ENCODE data around the gene EDARADD.
"Not testable (repeated sequence)": the region's sequence is repeated elsewhere in the genome, so short reads cannot be mapped to it uniquely, and the experiment has no call there.

The EDARADD gene

DNA sequence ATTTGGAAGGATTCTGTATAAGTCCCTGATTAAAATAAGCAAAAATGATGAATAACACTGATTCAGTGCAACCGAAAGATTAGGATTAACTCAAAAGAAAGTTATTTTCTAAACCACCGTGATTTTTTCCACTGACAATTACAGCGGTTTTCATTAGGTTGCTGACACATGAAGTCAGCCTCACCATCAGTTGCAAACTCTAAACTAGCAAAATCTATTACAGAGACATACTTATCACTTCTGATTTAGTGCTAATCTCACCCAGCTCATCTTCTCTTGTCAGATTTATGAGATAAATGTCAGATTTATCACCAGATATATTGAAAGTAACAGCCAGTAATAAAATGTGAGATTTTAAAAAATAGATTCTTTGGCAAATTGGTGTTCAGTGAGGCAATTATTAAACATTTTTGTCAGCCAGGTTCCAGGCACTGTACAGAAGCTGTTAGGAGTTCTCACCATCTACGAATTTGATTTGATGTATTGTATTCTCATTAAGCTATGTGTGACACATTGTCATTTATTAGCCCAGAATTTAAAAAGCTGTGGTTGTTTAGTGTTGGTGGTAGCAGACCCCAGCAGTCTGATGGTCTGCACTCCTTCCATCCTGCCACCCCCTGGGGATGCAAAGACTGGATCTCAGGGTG lies 92.4 kb downstream of the EDARADD start:
- DNase-seq (ENCODE audit: extremely low spot score) = no peak
- ChIA-PET CTCF (interaction anchor here (0.9 to 7.4 kb wide), 5 partner anchors 60 to 384 kb away, joined by 3 to 34 read pairs (median 3); no protein-coding TSS in a partner anchor), POLR2A (no interaction called here)
- TF ChIP-seq, protein P1, sequence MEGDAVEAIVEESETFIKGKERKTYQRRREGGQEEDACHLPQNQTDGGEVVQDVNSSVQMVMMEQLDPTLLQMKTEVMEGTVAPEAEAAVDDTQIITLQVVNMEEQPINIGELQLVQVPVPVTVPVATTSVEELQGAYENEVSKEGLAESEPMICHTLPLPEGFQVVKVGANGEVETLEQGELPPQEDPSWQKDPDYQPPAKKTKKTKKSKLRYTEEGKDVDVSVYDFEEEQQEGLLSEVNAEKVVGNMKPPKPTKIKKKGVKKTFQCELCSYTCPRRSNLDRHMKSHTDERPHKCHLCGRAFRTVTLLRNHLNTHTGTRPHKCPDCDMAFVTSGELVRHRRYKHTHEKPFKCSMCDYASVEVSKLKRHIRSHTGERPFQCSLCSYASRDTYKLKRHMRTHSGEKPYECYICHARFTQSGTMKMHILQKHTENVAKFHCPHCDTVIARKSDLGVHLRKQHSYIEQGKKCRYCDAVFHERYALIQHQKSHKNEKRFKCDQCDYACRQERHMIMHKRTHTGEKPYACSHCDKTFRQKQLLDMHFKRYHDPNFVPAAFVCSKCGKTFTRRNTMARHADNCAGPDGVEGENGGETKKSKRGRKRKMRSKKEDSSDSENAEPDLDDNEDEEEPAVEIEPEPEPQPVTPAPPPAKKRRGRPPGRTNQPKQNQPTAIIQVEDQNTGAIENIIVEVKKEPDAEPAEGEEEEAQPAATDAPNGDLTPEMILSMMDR (IDR thresholded peaks at IDR 0.05; ENCODE audit: control extremely low read depth, extremely low read depth, low read depth, missing control alignments) = no peak

DNA sequence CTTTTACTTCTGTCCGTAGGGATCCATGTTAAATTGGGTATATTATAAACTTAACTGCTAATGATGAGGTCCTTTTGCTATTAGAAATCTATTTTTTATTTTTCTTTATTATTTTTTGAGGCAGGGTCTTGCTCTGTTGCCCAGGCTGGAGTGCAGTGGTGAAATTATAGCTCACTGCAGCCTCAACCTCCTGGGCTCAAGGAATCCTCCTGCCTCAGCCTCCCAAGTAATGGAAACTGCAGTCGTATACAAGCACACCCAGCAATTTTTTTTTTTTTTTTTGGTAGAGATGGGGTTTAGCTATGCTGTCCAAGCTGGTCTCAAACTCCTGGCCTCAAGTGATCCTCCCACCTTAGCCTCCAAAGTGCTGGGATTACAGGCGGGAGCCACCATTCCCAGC lies 95.1 kb downstream of the EDARADD start:
- CTCF ChIA-PET = interaction anchor here (1.0 to 7.4 kb wide), 6 partner anchors 17 to 387 kb away, joined by 3 to 34 read pairs (median 6); no protein-coding TSS in a partner anchor
- DNase-seq (ENCODE audit: extremely low spot score); POLR2A ChIA-PET: not testable (repeated sequence)

DNA sequence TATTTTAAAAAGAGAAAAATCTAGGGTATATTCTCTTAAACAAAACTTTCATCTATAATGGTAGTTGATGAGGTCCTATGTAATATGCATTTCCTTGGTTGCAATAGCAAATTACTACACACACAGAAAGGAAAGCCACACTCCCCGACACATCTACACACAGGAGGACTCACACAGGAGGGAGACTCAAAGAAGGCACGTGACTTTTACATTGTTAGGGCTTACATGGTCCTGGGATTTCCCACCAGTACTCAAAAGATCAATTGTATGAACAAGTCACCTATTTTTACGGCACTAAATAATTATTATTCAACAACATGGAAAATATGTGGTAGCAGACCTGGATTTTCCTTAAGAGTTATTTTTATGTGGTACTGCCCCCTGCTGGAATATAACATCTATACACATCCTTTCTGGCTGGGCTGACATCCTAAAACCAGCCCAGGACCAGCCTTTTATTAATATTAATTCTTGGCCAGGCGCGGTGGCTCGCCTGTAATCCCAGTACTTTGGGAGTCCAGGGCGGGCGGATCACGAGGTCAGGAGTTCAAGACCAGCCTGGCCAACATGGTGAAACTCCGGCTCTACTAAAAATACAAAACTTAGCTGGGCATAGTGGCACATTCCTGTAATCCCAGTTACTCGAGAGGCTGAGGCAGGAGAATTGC lies 95.8 kb downstream of the EDARADD start:
- POLR2A ChIA-PET = no interaction called here
- DNase-seq (ENCODE audit: extremely low spot score) = peak; percentile 64

DNA sequence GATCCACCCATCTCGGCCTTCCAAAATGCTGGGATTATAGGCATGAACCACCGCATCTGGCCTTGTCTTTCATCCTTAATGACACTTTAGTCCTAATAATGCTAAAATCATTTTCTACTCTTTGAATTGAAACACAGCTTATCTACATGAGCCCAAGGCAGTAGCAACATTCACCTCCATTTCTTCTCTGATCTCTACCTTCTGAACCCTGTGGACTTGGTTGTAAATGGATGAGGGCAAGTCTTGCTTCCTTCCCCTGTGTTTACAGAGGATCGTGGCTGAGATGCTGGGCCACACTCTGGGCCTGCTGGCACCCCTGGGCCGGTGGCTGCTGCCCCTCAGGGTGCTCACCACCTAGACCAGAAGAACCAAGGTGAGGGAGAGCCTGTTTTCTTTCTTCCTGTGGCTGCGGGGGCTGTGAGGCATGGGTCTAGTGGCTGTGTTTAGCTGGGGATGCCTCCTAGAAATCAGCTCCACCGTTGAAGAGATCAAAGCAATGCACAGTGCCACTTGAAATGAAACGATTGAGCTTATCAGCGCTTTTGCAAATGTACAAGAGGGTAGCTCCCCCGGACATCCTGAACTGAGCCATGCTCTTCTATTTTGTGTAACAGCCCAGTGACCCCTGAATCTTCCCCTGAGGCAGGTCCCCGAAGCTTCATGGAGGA lies 97.5 kb downstream of the EDARADD start:
- TF ChIP-seq, protein P1 (IDR thresholded peaks at IDR 0.05; ENCODE audit: control extremely low read depth, extremely low read depth, low read depth, missing control alignments) = no peak
- ChIA-PET POLR2A (no interaction called here), CTCF (interaction anchor here (0.9 to 7.4 kb wide), 9 partner anchors 9 to 387 kb away, joined by 3 to 34 read pairs (median 5); no protein-coding TSS in a partner anchor)
- DNase-seq (ENCODE audit: extremely low spot score) = no peak

More for the DNA sequence above, 95.8 kb downstream of the EDARADD start:
- CTCF ChIA-PET = interaction anchor here (0.6 to 7.4 kb wide), 16 partner anchors 13 to 390 kb away, joined by 3 to 34 read pairs (median 4); no protein-coding TSS in a partner anchor
- TF ChIP-seq, protein P1 (IDR thresholded peaks at IDR 0.05; ENCODE audit: control extremely low read depth, extremely low read depth, low read depth, missing control alignments) = peak; percentile 54

DNA sequence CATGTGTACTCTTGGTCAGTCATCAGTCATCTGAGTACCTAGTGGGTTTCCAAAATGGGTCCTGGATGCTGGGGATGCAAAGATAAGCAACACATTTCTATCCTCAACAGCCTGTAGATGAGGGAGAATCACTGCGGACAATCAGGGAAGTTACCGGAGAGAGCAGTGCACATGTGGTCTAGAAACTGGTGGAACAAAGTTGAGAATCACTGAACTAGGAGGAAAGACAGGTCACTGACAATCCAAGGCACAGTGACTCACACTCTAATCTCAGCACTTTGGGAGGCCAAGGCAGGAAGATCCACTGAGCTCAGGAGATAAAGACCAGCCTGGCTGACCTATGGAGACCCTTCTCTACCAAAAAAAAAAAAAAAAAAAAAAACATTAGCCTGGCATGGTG lies 98.3 kb downstream of the EDARADD start:
- ChIA-PET CTCF (interaction anchor here (0.7 to 7.4 kb wide), 8 partner anchors 9 to 390 kb away, joined by 3 to 34 read pairs (median 4); no protein-coding TSS in a partner anchor), POLR2A (no interaction called here)
- TF ChIP-seq, protein P1 (IDR thresholded peaks at IDR 0.05; ENCODE audit: control extremely low read depth, extremely low read depth, low read depth, missing control alignments) = no peak
- DNase-seq (ENCODE audit: extremely low spot score) = no peak

DNA sequence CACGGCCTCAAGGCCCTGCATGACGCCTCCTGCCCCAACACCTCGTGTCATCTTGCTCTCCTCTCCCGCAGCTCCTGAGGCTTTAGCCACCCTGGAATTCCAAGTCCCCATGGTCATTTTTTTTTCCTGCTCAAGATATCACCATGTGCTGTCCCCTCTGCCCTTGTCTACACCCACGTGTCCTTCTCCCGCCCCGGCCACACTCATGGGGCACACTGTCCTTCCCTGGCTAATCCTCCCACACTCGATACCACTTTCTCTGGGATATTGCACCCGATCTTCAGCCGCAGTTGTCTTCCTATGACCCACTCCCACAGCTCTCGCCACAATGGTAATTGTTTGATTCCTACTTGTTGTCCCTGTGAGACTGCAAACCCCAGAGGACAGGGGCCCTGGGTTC lies 100.0 kb downstream of the EDARADD start:
- DNase-seq (ENCODE audit: extremely low spot score) = no peak
- TF ChIP-seq, protein P1 (IDR thresholded peaks at IDR 0.05; ENCODE audit: control extremely low read depth, extremely low read depth, low read depth, missing control alignments) = no peak
- CTCF ChIA-PET = interaction anchor here (0.7 to 1.6 kb wide), 2 partner anchors 9 to 14 kb away, joined by 3 read pairs; no protein-coding TSS in a partner anchor
- POLR2A ChIA-PET = interaction anchor here (0.8 kb wide), 1 partner anchor 200 kb away, joined by 3 read pairs; no protein-coding TSS in a partner anchor
